ENCODE results near the gene ABHD1. TPM values are rescaled to one million over a fixed set of nuclear protein-coding genes. Genes with fewer than 3 reads are reported as not detected.

Gene ABHD1
- total RNA-seq, 4 donors from 2014 or later: 0.50 to 1.1 (median 0.65) TPM; not detected in 1

GRCh38 chr2:27084297-27085061 lies 39.1 kb upstream of the ABHD1 start:
- no peak for TF ChIP-seq CTCF (IDR thresholded peaks at IDR 0.05)
- DNase-seq (ENCODE audit: low spot score): no peak
- ATAC-seq (ENCODE audit: low FRiP score): no peak

GRCh38 chr2:27085062-27085672 lies 38.4 kb upstream of the ABHD1 start:
- DNase-seq (ENCODE audit: low spot score) (no peak), ATAC-seq (ENCODE audit: low FRiP score) (no peak)
- TF ChIP-seq CTCF (IDR thresholded peaks at IDR 0.05): no peak

GRCh38 chr2:27085673-27086089 lies 37.9 kb upstream of the ABHD1 start:
- peak; percentile 39 for ATAC-seq (ENCODE audit: low FRiP score)
- peak; percentile 32 for DNase-seq (ENCODE audit: low spot score)
- no peak for TF ChIP-seq CTCF (IDR thresholded peaks at IDR 0.05)

- peak in 2 of 3 donors; percentile 51 to 83 for TF ChIP-seq CTCF (IDR thresholded peaks at IDR 0.05)
- DNase-seq (ENCODE audit: low spot score) (peak; percentile 91), ATAC-seq (ENCODE audit: low FRiP score) (peak; percentile 94)
These were observed 37.4 kb upstream of the ABHD1 start for GRCh38 chr2:27086090-27086723.

GRCh38 chr2:27086724-27087593 lies 36.7 kb upstream of the ABHD1 start, which contains the start of gene KHK:
KHK (plus strand) TSS chr2:27086772; CDS start chr2:27087260, 488 bp downstream.
- ATAC-seq (ENCODE audit: low FRiP score) (peak; percentile 25), DNase-seq (ENCODE audit: low spot score) (no peak)
- TF ChIP-seq CTCF (IDR thresholded peaks at IDR 0.05): no peak

- DNase-seq (ENCODE audit: low spot score) (no peak), ATAC-seq (ENCODE audit: low FRiP score) (no peak)
- TF ChIP-seq CTCF (IDR thresholded peaks at IDR 0.05): no peak
These were observed 35.7 kb upstream of the ABHD1 start for GRCh38 chr2:27087823-27088410.

Data from omental fat pad (tissue), 4 donors.